Stimulated activated CD8-positive, alpha-beta memory T cell treated with anti-CD3 and anti-CD28 coated beads, Interleukin-12 subunit alpha, Interleukin-12 subunit beta, amount 100 ng/mL, for 4 hours (primary cell): ENCODE results near the gene EBP.
"Not testable (repeated sequence)": the region's sequence is repeated elsewhere in the genome, so short reads cannot be mapped to it uniquely, and the experiment has no call there.

ENCODE experiments used
- DNase-seq: peaks from one replicate; pipeline ENCODE4 v3.0.0-alpha.2; 2020; ENCODE audit warnings: low read depth

EBP gene

GRCh38 chrX:48525853-48526252 is 4.2 kb downstream of the EBP start:
- DNase-seq, result not testable (repeated sequence)

GRCh38 chrX:48530736-48531135 is 9.1 kb downstream of the EBP start:
- no peak for DNase-seq

GRCh38 chrX:48531358-48531959 is 9.9 kb downstream of the EBP start:
- no peak for DNase-seq

- DNase-seq, result no peak
Observed at GRCh38 chrX:48532161-48532560, 10.6 kb downstream of the EBP start.

- no peak for DNase-seq
Observed at GRCh38 chrX:48533165-48533564, 11.6 kb downstream of the EBP start.

GRCh38 chrX:48538641-48539344 is 17.2 kb downstream of the EBP start:
- DNase-seq, result no peak

- DNase-seq, result peak; percentile 91
Observed at GRCh38 chrX:48539345-48540027, 17.9 kb downstream of the EBP start, which contains the start of gene TBC1D25. Gene TBC1D25 (plus strand): TSS chrX:48539714. CDS start chrX:48539798, 84 bp downstream.

GRCh38 chrX:48540028-48540375 is 18.4 kb downstream of the EBP start:
- DNase-seq, result no peak

GRCh38 chrX:48540480-48540879 is 18.9 kb downstream of the EBP start:
- DNase-seq, result no peak

GRCh38 chrX:48541140-48541814 is 19.7 kb downstream of the EBP start:
- no peak for DNase-seq

GRCh38 chrX:48548871-48549270 is 27.3 kb downstream of the EBP start:
- DNase-seq, result no peak

GRCh38 chrX:48555731-48556325 is 34.2 kb downstream of the EBP start:
- not testable (repeated sequence) for DNase-seq

- no peak for DNase-seq
Observed at GRCh38 chrX:48558271-48558670, 36.7 kb downstream of the EBP start.

GRCh38 chrX:48559636-48560035 is 38.0 kb downstream of the EBP start:
- DNase-seq, result no peak

GRCh38 chrX:48560056-48560455 is 38.4 kb downstream of the EBP start:
- DNase-seq, result no peak

GRCh38 chrX:48560681-48561080 is 39.1 kb downstream of the EBP start:
- no peak for DNase-seq

- no peak for DNase-seq
Observed at GRCh38 chrX:48569958-48570357, 48.4 kb downstream of the EBP start.

- DNase-seq, result no peak
Observed at GRCh38 chrX:48573690-48574269, 52.2 kb downstream of the EBP start.

GRCh38 chrX:48574270-48575266 is 53.0 kb downstream of the EBP start, which contains the start of gene RBM3:
Gene RBM3 (plus strand): TSS chrX:48574484. CDS start chrX:48575181, 697 bp downstream.
- peak; percentile 81 for DNase-seq

- DNase-seq, result no peak
Observed at GRCh38 chrX:48575642-48576041, 54.0 kb downstream of the EBP start.

- DNase-seq, result no peak
Observed at GRCh38 chrX:48576108-48576507, 54.5 kb downstream of the EBP start.
